DND-41 (cell line): ENCODE measurements around the gene ZNF208.
"Not testable (repeated sequence)": the region's sequence is repeated elsewhere in the genome, so short reads cannot be mapped to it uniquely, and the experiment has no call there.

Experiments
- EZH2 ChIP-seq: IDR thresholded peaks from 3 replicates; pipeline ENCODE4 v1.6.1; 2012; ENCODE audit warnings: borderline replicate concordance, low read depth, mild to moderate bottlenecking, moderate library complexity, low read length, inconsistent platforms; ENCODE audit not compliant: severe bottlenecking
- TF ChIP-seq, protein P1 (sequence below): IDR thresholded peaks from 2 replicates; pipeline ENCODE4 v1.5.1; 2012; ENCODE audit warnings: borderline replicate concordance, low read length, moderate library complexity, mild to moderate bottlenecking; ENCODE audit not compliant: poor library complexity, severe bottlenecking; ENCODE audit errors: extremely low read depth

DNA sequence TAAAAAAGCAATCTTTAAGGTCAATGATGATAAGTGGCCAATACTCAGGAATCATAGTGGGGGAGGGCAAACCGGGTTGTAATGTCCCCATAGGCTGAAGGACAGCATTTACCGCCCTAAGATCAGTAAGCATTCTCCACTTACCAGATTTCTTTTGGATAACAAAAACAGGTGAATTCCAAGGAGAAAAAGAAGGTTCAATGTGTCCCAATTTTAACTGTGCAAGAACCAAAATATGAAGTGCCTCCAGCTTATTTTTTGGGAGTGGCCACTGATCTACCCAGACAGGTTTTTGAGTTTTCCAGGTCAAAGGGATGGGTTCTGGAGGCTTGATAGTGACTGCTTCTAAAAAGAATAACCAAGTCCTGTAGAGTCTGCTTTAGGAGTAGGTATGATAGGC, 125.2 kb downstream of the ZNF208 start:
- TF ChIP-seq, protein P1, sequence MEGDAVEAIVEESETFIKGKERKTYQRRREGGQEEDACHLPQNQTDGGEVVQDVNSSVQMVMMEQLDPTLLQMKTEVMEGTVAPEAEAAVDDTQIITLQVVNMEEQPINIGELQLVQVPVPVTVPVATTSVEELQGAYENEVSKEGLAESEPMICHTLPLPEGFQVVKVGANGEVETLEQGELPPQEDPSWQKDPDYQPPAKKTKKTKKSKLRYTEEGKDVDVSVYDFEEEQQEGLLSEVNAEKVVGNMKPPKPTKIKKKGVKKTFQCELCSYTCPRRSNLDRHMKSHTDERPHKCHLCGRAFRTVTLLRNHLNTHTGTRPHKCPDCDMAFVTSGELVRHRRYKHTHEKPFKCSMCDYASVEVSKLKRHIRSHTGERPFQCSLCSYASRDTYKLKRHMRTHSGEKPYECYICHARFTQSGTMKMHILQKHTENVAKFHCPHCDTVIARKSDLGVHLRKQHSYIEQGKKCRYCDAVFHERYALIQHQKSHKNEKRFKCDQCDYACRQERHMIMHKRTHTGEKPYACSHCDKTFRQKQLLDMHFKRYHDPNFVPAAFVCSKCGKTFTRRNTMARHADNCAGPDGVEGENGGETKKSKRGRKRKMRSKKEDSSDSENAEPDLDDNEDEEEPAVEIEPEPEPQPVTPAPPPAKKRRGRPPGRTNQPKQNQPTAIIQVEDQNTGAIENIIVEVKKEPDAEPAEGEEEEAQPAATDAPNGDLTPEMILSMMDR: not testable (repeated sequence)
- TF ChIP-seq EZH2: not testable (repeated sequence)
